Fibroblast of mammary gland (primary cell): ENCODE results near the gene VPS33B.
A peak's percentile ranks its signal among the peaks of the same experiment; 100 is the strongest.

Source experiments
- DNase-seq: peaks from one replicate; pipeline ENCODE4 v3.0.0-alpha.2; 2010; ENCODE audit warnings: low read depth
- H3K4me3 ChIP-seq: 2 replicates; pipeline ENCODE4 v1.5.1; 2011; ENCODE audit warnings: low read depth, mild to moderate bottlenecking, low read length, moderate library complexity; ENCODE audit not compliant: control insufficient read depth
- TF ChIP-seq, protein P1 (sequence below): conservative IDR thresholded peaks from 2 replicates; pipeline ENCODE4 v1.5.1; 2011; ENCODE audit warnings: low read depth, low read length, inconsistent platforms; ENCODE audit not compliant: control insufficient read depth, insufficient read depth

Gene VPS33B

DNA sequence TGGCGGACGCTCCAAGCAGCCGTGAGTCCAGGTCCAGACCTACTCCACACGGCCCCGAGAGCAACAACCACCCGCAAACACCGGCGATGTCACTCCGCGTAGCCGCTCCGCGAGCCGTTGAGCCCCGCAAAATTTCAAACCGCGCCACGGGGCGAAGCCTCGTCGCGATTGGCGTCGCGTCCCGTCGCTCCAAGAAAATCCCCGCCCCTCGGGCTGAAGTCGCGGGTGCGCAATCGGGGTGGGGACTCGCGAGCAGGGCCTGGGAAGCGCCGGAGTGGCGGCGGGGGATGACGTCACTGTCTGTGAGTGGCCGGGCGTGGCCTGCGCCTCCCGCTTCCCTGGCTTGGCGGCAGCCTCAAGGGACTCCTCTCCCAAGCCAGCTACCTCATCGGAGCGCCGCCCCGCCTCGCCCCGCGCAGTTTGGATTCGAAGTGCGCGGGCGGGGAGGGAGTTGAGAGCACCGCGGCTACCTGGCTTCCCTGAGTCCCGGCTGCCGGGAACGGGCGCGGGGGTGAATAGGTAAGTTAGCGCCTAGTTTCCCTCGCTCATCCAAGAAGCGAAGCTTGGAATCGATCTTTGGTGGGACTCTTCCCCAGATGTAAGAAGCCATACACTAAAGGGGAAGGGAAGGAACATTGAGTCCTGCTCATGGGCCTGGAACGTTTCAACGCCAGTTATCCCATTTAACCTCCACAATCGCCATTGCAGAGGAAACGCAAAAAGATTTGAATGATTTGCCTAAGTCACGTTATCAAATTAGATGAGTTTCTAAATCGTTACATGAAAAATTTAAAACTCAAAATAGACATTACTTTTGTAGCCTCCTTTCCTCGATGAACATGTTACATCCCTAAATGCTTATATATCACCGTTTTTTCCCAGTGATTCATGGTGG lies 27.7 kb downstream of the VPS33B start, which contains the start of gene PRC1:
TSS of gene PRC1 (minus strand) at position 119 of the 895 bp plus-strand sequence. CDS start at position 1, 118 bp downstream.
- TF ChIP-seq, protein P1, sequence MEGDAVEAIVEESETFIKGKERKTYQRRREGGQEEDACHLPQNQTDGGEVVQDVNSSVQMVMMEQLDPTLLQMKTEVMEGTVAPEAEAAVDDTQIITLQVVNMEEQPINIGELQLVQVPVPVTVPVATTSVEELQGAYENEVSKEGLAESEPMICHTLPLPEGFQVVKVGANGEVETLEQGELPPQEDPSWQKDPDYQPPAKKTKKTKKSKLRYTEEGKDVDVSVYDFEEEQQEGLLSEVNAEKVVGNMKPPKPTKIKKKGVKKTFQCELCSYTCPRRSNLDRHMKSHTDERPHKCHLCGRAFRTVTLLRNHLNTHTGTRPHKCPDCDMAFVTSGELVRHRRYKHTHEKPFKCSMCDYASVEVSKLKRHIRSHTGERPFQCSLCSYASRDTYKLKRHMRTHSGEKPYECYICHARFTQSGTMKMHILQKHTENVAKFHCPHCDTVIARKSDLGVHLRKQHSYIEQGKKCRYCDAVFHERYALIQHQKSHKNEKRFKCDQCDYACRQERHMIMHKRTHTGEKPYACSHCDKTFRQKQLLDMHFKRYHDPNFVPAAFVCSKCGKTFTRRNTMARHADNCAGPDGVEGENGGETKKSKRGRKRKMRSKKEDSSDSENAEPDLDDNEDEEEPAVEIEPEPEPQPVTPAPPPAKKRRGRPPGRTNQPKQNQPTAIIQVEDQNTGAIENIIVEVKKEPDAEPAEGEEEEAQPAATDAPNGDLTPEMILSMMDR, result no peak

DNA sequence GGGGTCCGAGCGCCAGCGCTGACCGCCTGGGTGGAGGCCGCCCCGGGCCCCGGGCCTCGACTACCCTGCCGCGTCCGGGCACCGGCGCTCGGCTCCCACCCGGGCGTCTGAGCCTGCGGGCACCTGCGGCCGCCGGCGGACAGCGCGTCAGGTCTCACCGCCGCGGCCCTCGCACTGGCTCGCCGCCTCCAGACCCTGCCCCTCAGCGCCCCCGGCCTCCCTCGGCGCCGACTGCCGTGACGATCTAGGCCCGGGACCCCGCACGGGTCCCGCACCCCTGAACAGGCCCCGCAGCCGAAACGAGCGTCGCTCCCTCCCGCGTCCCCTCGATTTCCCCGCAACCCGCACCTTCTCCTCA lies 28.4 kb downstream of the VPS33B start:
- H3K4me3 ChIP-seq, result peak overlapping the region; percentile 93
- TF ChIP-seq, protein P1, result no peak
- no peak for DNase-seq

More for the DNA sequence above, 27.7 kb downstream of the VPS33B start, which contains the start of gene PRC1:
- peak within 1 kb of the TSS; percentile 93 for H3K4me3 ChIP-seq
- peak; percentile 97 for DNase-seq

DNA sequence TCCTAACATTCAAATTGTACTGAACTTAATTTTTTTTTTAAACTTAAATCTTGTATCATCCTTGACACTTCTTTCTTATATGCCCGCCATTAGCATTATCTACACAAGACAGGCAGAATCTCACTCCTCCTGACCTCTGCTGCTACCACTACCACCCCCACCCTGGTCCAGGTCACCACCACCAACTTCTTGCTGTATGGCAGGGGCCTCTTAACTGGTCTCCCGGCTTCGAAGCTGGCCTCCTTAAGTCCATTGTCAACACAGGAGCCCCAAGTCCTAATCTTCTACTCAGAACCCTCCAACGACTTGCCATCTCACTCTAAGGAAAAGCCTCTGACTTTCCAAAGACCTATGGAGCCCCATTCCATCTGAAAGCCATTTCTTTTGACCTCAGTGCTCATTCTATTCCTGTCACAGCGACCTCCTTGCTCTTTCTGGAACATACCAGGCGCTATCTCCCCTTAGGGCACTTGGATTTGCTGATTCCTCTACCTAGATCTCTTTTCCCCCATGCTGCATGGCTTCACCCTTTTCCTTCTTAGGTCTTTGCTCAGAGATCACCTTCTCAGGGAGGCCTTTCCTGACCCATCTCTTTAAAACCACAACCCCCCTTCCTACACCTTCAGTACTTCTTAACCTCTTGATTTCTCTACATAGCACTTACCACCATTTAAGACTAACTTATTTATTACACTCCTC lies 30.7 kb downstream of the VPS33B start:
- no peak overlapping the region for H3K4me3 ChIP-seq
- no peak for DNase-seq
- TF ChIP-seq, protein P1, result no peak

DNA sequence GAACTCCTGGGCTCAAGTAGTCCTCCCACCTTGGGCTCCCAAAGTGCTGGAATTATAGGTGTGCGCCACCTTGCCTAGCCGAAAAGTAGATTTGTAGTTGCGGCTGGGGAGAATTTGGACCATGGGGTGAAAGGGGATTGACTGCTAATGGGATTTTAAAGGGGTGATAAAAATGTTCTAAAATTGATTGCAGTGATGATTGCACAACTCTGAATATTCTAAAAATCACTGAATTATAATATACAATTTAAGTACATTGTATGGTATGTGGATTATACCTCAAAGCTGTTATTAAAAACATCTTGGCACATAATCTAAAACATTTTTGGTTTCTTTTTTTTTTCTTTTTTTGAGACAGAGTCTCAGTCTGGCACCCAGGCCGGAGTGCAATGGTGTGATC lies 31.9 kb downstream of the VPS33B start:
- H3K4me3 ChIP-seq, result no peak overlapping the region
- no peak for DNase-seq
- TF ChIP-seq, protein P1, result no peak

DNA sequence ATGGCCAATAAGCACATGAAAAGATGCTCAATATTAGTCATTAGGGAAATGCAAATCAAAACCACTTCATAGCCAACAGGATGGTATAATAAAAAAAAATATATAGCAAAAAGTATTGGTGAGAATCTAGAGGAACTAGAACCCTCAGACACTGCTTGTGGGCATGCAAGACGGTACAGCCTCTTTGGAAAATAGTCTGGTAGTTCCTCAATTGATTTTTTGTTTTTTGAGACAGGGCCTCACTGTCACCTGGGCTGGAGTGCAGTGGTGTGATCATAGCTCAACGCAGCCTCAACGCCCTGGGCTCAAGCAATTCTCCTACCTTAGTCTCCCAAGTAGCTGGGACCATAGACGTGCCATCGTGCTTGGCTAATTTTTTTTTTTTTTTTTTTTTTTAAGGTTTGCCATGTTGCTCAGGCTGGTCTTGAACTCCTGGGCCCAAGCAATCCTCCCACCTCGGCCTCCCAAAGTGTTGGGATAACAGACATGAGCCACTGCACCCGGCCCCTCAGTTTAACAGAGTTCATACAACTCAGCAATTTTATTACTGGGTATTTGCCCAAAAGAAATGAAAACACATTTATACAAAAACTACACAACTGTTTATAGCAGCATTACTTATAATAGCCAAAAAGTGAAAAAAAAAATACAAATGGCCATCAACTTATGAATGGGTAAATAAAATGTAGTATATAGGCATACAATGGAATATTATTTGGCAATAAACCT lies 33.2 kb downstream of the VPS33B start:
- no peak overlapping the region for H3K4me3 ChIP-seq
- no peak for DNase-seq
- TF ChIP-seq, protein P1, result no peak

DNA sequence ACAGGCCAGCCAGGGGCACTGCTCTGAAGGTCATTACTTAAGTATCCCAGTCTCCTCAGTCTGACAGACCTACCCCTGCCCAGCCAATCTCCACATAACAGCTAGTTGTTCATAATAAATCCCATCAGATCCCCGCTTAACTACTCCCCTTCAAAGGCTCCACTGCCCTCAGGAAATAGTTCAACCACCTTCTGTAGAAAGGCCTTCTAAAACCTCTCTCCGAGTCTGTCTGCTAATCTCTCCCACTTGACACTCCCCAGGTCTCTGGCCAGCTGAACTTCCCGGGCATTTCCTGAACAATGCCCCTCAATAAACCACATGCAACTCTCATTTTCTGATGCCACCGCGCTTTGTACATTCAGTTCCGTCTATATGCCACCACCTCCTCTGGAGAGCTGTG lies 34.1 kb downstream of the VPS33B start:
- TF ChIP-seq, protein P1, result no peak
- no peak for DNase-seq
- no peak overlapping the region for H3K4me3 ChIP-seq
